T47D (cell line): ENCODE data around the gene ENPP7.
A peak's percentile ranks its signal among the peaks of the same experiment; 100 is the strongest.

Experiments
- DNase-seq, 2 experiments: peaks; one replicate each; pipeline versions ENCODE4 v3.0.0 to v3.0.0-alpha.2; 2011 to 2012; ENCODE audit warnings: low read depth in 1 of 2, low spot score in 1 of 2
- JUND ChIP-seq: IDR thresholded peaks from 2 replicates; pipeline ENCODE4 v1.6.1; 2012; ENCODE audit warnings: low read depth
- in situ Hi-C: cut with HindIII; loops from 2 replicates; pipeline ENCODE4 v1.10.0; 2016; ENCODE audit warnings: low sequenced_read_pairs, low pct_unique_long_range_greater_than_20kb

The ENPP7 gene

GRCh38 chr17:79739148-79740062 lies 8.7 kb downstream of the ENPP7 start:
- peak; percentile 64 to 87 for DNase-seq
- TF ChIP-seq JUND: no peak
- in situ Hi-C loops: no loop called here

GRCh38 chr17:79740413-79740812 lies 9.7 kb downstream of the ENPP7 start:
- no peak for DNase-seq
- in situ Hi-C loops: no loop called here
- TF ChIP-seq JUND: no peak

- DNase-seq: no peak
- in situ Hi-C loops: no loop called here
- no peak for TF ChIP-seq JUND
Observed at GRCh38 chr17:79741401-79741750, 10.6 kb downstream of the ENPP7 start.

- peak; percentile 83 to 90 for DNase-seq
- in situ Hi-C loops: no loop called here
- no peak for TF ChIP-seq JUND
Observed at GRCh38 chr17:79741751-79742588, 11.2 kb downstream of the ENPP7 start.

GRCh38 chr17:79742589-79742918 lies 11.8 kb downstream of the ENPP7 start:
- in situ Hi-C loops: no loop called here
- TF ChIP-seq JUND: no peak
- no peak for DNase-seq

- no peak for DNase-seq
- TF ChIP-seq JUND: no peak
- in situ Hi-C loops: no loop called here
Observed at GRCh38 chr17:79742951-79743476, 12.3 kb downstream of the ENPP7 start.

- DNase-seq: no peak
- in situ Hi-C loops: no loop called here
- no peak for TF ChIP-seq JUND
Observed at GRCh38 chr17:79743614-79744013, 12.9 kb downstream of the ENPP7 start.

GRCh38 chr17:79745641-79746105 lies 14.9 kb downstream of the ENPP7 start:
- peak; percentile 26 to 70 for DNase-seq
- in situ Hi-C loops: no loop called here
- no peak for TF ChIP-seq JUND

GRCh38 chr17:79746889-79747507 lies 16.3 kb downstream of the ENPP7 start:
- TF ChIP-seq JUND: no peak
- in situ Hi-C loops: no loop called here

GRCh38 chr17:79747508-79748294 lies 17.0 kb downstream of the ENPP7 start:
- in situ Hi-C loops: no loop called here
- TF ChIP-seq JUND: no peak
- DNase-seq: no peak

More at GRCh38 chr17:79746889-79747507, 16.3 kb downstream of the ENPP7 start:
- DNase-seq: peak in 1 of 2 experiments; percentile 51

GRCh38 chr17:79748295-79749099 lies 17.8 kb downstream of the ENPP7 start:
- DNase-seq: no peak
- in situ Hi-C loops: no loop called here
- no peak for TF ChIP-seq JUND
